ENCODE measurements around the gene GSTA4. TPM values are rescaled to one million over a fixed set of nuclear protein-coding genes. Genes with fewer than 3 reads are reported as not detected.

The GSTA4 gene
- polyA plus RNA-seq, 1 donor from 2014 or later = 764 TPM

DNA sequence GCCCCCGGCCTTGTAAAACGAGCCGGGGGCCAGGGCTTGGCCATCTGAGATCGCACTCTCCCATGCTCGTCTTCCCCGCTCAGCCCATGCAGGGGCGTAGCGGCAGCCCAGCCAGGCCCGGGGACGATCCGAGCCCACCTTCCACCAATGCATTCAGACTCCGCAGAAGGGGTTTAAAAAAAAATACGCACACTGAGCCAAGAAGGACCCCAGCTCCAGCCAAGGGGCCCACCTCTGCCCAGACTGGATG is 320 bp downstream of the GSTA4 start:
- no peaks in the 10 kb centered on the region for H3F3A ChIP-seq (ENCODE audit: insufficient read depth, low read length, poor library complexity, severe bottlenecking)
- peak overlapping the region; percentile 91 for H2AFZ ChIP-seq (ENCODE audit: low read depth, low read length)
- H3K9ac ChIP-seq (ENCODE audit: low read length) = peak overlapping the region; percentile 98
- H3K27me3 ChIP-seq (ENCODE audit: insufficient read depth, low read depth, low read length) = no peaks in the 10 kb centered on the region
- peaks cover 3% of the 10 kb centered on the region for H3K36me3 ChIP-seq (ENCODE audit: insufficient read depth, low read length)
- H3K9me3 ChIP-seq (ENCODE audit: low read length) = no peaks in the 10 kb centered on the region
- H3K9me2 ChIP-seq (ENCODE audit: insufficient read depth, low read length) = no peaks in the 10 kb centered on the region
- H4K20me1 ChIP-seq (ENCODE audit: insufficient read depth) = no peaks in the 10 kb centered on the region
- peak; percentile 18 for TF ChIP-seq EP300 (conservative IDR thresholded peaks at IDR 0.05; ENCODE audit: poor library complexity, severe bottlenecking)
- TF ChIP-seq, protein P1, sequence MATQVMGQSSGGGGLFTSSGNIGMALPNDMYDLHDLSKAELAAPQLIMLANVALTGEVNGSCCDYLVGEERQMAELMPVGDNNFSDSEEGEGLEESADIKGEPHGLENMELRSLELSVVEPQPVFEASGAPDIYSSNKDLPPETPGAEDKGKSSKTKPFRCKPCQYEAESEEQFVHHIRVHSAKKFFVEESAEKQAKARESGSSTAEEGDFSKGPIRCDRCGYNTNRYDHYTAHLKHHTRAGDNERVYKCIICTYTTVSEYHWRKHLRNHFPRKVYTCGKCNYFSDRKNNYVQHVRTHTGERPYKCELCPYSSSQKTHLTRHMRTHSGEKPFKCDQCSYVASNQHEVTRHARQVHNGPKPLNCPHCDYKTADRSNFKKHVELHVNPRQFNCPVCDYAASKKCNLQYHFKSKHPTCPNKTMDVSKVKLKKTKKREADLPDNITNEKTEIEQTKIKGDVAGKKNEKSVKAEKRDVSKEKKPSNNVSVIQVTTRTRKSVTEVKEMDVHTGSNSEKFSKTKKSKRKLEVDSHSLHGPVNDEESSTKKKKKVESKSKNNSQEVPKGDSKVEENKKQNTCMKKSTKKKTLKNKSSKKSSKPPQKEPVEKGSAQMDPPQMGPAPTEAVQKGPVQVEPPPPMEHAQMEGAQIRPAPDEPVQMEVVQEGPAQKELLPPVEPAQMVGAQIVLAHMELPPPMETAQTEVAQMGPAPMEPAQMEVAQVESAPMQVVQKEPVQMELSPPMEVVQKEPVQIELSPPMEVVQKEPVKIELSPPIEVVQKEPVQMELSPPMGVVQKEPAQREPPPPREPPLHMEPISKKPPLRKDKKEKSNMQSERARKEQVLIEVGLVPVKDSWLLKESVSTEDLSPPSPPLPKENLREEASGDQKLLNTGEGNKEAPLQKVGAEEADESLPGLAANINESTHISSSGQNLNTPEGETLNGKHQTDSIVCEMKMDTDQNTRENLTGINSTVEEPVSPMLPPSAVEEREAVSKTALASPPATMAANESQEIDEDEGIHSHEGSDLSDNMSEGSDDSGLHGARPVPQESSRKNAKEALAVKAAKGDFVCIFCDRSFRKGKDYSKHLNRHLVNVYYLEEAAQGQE (IDR thresholded peaks at IDR 0.05; ENCODE audit: borderline replicate concordance) = peak; percentile 74
- TF ChIP-seq, protein P2, sequence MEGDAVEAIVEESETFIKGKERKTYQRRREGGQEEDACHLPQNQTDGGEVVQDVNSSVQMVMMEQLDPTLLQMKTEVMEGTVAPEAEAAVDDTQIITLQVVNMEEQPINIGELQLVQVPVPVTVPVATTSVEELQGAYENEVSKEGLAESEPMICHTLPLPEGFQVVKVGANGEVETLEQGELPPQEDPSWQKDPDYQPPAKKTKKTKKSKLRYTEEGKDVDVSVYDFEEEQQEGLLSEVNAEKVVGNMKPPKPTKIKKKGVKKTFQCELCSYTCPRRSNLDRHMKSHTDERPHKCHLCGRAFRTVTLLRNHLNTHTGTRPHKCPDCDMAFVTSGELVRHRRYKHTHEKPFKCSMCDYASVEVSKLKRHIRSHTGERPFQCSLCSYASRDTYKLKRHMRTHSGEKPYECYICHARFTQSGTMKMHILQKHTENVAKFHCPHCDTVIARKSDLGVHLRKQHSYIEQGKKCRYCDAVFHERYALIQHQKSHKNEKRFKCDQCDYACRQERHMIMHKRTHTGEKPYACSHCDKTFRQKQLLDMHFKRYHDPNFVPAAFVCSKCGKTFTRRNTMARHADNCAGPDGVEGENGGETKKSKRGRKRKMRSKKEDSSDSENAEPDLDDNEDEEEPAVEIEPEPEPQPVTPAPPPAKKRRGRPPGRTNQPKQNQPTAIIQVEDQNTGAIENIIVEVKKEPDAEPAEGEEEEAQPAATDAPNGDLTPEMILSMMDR (IDR thresholded peaks at IDR 0.05; ENCODE audit: poor library complexity, severe bottlenecking) = no peak
- TF ChIP-seq POLR2AphosphoS5 (IDR thresholded peaks at IDR 0.05) = no peak
- no peak for TF ChIP-seq TAF1 (IDR thresholded peaks at IDR 0.05; ENCODE audit: low read depth)
- TF ChIP-seq MXI1 (conservative IDR thresholded peaks at IDR 0.05; ENCODE audit: poor library complexity, severe bottlenecking) = peak; percentile 70
- peak overlapping the region; percentile 98 for H3K27ac ChIP-seq (ENCODE audit: low read length)
- peaks cover 29% of the 10 kb centered on the region for H3K79me2 ChIP-seq (replicated peaks; ENCODE audit: insufficient read depth, low read length)
- H3K4me2 ChIP-seq (ENCODE audit: low read length) = peak overlapping the region; percentile 71
- peak overlapping the region; percentile 77 for H3K4me3 ChIP-seq (ENCODE audit: low read length)

DNA sequence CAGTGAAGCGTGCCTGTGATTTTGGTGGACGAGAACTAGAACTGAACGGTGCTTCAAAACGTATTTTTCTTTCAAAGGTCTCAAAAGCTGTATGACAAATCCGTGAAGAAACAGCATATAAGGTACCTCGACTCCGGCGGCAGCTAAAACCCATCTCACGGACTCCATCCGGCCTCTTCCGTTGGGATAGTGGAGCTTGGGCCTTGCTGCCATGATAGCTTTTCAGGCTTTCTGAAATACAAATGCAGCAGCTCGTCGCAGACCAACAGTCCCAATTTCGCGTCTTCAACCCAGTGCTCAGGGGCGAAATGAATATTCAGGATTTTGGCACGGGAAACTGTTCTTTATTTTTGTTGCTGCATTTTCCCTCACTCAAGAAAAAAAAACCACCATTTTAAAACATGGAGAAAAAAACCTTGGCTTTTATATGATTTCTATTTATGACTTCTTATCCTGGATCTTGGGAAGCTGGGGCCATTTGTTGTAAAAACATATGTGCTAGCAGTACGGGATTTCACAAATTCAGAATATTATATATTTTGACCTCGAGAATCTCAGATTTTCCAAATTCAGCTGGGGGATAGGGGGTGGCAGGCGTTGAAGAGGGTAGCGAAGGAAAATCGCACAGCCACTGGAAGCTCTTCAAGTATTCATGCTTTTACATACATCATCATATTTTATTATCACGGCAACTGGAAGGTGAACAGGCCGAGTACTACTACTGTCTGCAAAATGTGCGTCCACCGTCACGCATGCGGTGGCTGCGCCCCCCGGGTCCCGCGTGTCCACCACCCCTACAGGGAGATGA is 849 bp downstream of the GSTA4 start:
- peak overlapping the region; percentile 98 for H3K27ac ChIP-seq (ENCODE audit: low read length)

More for the DNA sequence above, 849 bp downstream of the GSTA4 start:
- TF ChIP-seq RAD21 (conservative IDR thresholded peaks at IDR 0.05) = no peak
- TF ChIP-seq POLR2AphosphoS5 (IDR thresholded peaks at IDR 0.05) = peak; percentile 34
- H3K9ac ChIP-seq (ENCODE audit: low read length) = peak overlapping the region; percentile 98
- no peaks in the 10 kb centered on the region for H3K27me3 ChIP-seq (ENCODE audit: insufficient read depth, low read depth, low read length)
- H3K9me3 ChIP-seq (ENCODE audit: low read length) = no peaks in the 10 kb centered on the region
- peaks cover 29% of the 10 kb centered on the region for H3K79me2 ChIP-seq (replicated peaks; ENCODE audit: insufficient read depth, low read length)
- H3K4me3 ChIP-seq (ENCODE audit: low read length) = peak overlapping the region; percentile 77
- H3K9me2 ChIP-seq (ENCODE audit: insufficient read depth, low read length) = no peaks in the 10 kb centered on the region
- H4K20me1 ChIP-seq (ENCODE audit: insufficient read depth) = no peaks in the 10 kb centered on the region
- peak overlapping the region; percentile 71 for H3K4me2 ChIP-seq (ENCODE audit: low read length)
- peaks cover 3% of the 10 kb centered on the region for H3K36me3 ChIP-seq (ENCODE audit: insufficient read depth, low read length)
- no peaks in the 10 kb centered on the region for H3F3A ChIP-seq (ENCODE audit: insufficient read depth, low read length, poor library complexity, severe bottlenecking)
- peak overlapping the region; percentile 91 for H2AFZ ChIP-seq (ENCODE audit: low read depth, low read length)

Measured in neural cell (in vitro differentiated cells).